SK-N-SH treated with all-trans-retinoic acid at 6 μM for 48 hours (cell line): ENCODE results near the gene TTC16.

Experiments
- ATAC-seq: fragments of 200-7000 bp; cut with Tn5 transposase; 3 replicates; pipeline ENCODE4 v1.9.1; 2020; ENCODE audit warnings: mild to moderate bottlenecking, moderate library complexity
- ARNTL ChIP-seq: fragments of 450-650 bp; formaldehyde crosslinking; IDR thresholded peaks from 2 replicates; pipeline ENCODE4 v1.5.0; 2020; ENCODE audit warnings: low read depth, mild to moderate bottlenecking, moderate library complexity, borderline replicate concordance
- BACH2 ChIP-seq: fragments of 250-450 bp; sonication (Bioruptor Pico); IDR thresholded peaks from 2 replicates; pipeline ENCODE4 v1.9.0; 2021; ENCODE audit warnings: mild to moderate bottlenecking, borderline replicate concordance
- CSDC2 ChIP-seq: fragments of 250-450 bp; sonication (Bioruptor Pico); IDR thresholded peaks from 2 replicates; pipeline ENCODE4 v1.5.0; 2020; ENCODE audit warnings: mild to moderate bottlenecking, moderate library complexity
- ESRRG ChIP-seq: fragments of 250-450 bp; sonication (Bioruptor Pico); IDR thresholded peaks from 2 replicates; pipeline ENCODE4 v1.6.1; 2021; ENCODE audit warnings: mild to moderate bottlenecking
- GLIS3 ChIP-seq: fragments of 250-450 bp; sonication (Bioruptor Pico); IDR thresholded peaks from 2 replicates; pipeline ENCODE4 v1.5.0; 2020; ENCODE audit warnings: mild to moderate bottlenecking, moderate library complexity
- OSR1 ChIP-seq: fragments of 250-450 bp; sonication (Bioruptor Pico); IDR thresholded peaks from 2 replicates; pipeline ENCODE4 v1.8.0; 2022; ENCODE audit warnings: moderate library complexity, mild to moderate bottlenecking, inconsistent platforms
- RARB ChIP-seq: fragments of 250-450 bp; sonication (Bioruptor Pico); IDR thresholded peaks from 2 replicates; pipeline ENCODE4 v1.8.0; 2021; ENCODE audit warnings: mild to moderate bottlenecking, moderate library complexity
- SNAI2 ChIP-seq: fragments of 250-450 bp; sonication (Bioruptor Pico); IDR thresholded peaks from 2 replicates; pipeline ENCODE4 v1.5.0; 2020; ENCODE audit warnings: mild to moderate bottlenecking, moderate library complexity
- TOX ChIP-seq: fragments of 250-450 bp; sonication (Bioruptor Pico); IDR thresholded peaks from 2 replicates; pipeline ENCODE4 v1.8.0; 2021; ENCODE audit warnings: mild to moderate bottlenecking, moderate library complexity, borderline replicate concordance
- ZC3H10 ChIP-seq: fragments of 250-450 bp; sonication (Bioruptor Pico); IDR thresholded peaks from 2 replicates; pipeline ENCODE4 v1.5.1; 2021; ENCODE audit warnings: mild to moderate bottlenecking, moderate library complexity
- ZFP3 ChIP-seq: fragments of 250-450 bp; sonication (Bioruptor Pico); IDR thresholded peaks from 2 replicates; pipeline ENCODE4 v1.5.0; 2020; ENCODE audit warnings: mild to moderate bottlenecking, moderate library complexity
- ZFP30 ChIP-seq: fragments of 450-650 bp; formaldehyde crosslinking; IDR thresholded peaks from 2 replicates; pipeline ENCODE4 v1.5.0; 2022; ENCODE audit warnings: mild to moderate bottlenecking, moderate library complexity
- ZNF565 ChIP-seq: fragments of 450-650 bp; formaldehyde crosslinking; conservative IDR thresholded peaks from 2 replicates; pipeline ENCODE4 v1.5.0; 2020; ENCODE audit warnings: low read depth, mild to moderate bottlenecking, moderate library complexity
- ZNF70 ChIP-seq: fragments of 450-650 bp; formaldehyde crosslinking; IDR thresholded peaks from 2 replicates; pipeline ENCODE4 v1.5.0; 2020; ENCODE audit warnings: mild to moderate bottlenecking, moderate library complexity
- TF ChIP-seq, protein P1 (sequence below): fragments of 250-450 bp; sonication (Bioruptor Pico); IDR thresholded peaks from 2 replicates; pipeline ENCODE4 v1.5.0; 2020; ENCODE audit warnings: mild to moderate bottlenecking, moderate library complexity
- TF ChIP-seq, protein P2 (sequence below): fragments of 250-450 bp; sonication (Bioruptor Pico); IDR thresholded peaks from 2 replicates; pipeline ENCODE4 v1.8.0; 2020; ENCODE audit warnings: mild to moderate bottlenecking, moderate library complexity, borderline replicate concordance
- TF ChIP-seq, protein P3 (sequence below): fragments of 250-450 bp; sonication (Bioruptor Pico); IDR thresholded peaks from 2 replicates; pipeline ENCODE4 v1.5.1; 2020; ENCODE audit warnings: low read depth, mild to moderate bottlenecking, moderate library complexity
- TF ChIP-seq, protein P4 (sequence below): fragments of 250-450 bp; sonication (Bioruptor Pico); IDR thresholded peaks from 2 replicates; pipeline ENCODE4 v1.8.0; 2021; ENCODE audit warnings: low read depth, mild to moderate bottlenecking, moderate library complexity, borderline replicate concordance
- TF ChIP-seq, protein P5 (sequence below): fragments of 250-450 bp; sonication (Bioruptor Pico); IDR thresholded peaks from 2 replicates; pipeline ENCODE4 v1.5.1; 2021; ENCODE audit warnings: mild to moderate bottlenecking, moderate library complexity

TTC16 gene

DNA sequence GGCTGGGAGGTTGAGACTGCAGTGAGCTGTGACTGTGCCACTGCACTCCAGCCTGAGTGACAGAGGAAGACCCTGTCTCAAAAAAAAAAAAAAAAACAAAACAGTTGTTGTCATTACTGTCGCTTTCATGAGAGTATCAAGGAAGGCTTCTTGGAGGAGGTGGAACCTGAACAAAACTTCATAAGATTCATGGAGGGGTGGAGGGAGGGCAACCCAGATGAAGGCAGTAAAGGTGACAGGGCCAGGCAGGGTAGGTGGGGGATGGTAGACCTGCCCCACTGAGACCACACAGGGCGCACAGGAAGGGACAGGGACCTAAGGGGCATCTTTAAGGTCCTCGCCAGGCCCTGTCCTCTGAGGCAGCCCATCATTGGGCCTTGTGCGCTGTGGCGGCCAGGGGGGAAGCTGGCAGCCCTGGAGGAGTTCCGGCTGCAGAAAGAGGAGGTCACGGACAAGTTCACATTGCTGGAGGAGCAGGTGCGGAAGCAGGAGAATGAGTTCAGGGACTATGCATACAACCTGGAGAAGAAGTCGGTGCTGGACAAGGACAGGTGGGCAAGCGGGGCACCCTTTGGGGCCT lies 5.6 kb upstream of the TTC16 start:
- no peak for ATAC-seq
- TF ChIP-seq GLIS3 (no peak), SNAI2 (no peak), RARB (CRISPR knock-in tag) (no peak), OSR1 (no peak), CSDC2 (CRISPR knock-in tag) (no peak), ZFP3 (CRISPR knock-in tag) (no peak), BACH2 (CRISPR knock-in tag) (no peak), ZNF565 (CRISPR knock-in tag) (no peak), TOX (CRISPR knock-in tag) (no peak), ZNF70 (CRISPR knock-in tag) (no peak), ARNTL (CRISPR knock-in tag) (no peak), ESRRG (CRISPR knock-in tag) (no peak), ZFP30 (no peak), ZC3H10 (CRISPR knock-in tag) (no peak)
- TF ChIP-seq, protein P1, sequence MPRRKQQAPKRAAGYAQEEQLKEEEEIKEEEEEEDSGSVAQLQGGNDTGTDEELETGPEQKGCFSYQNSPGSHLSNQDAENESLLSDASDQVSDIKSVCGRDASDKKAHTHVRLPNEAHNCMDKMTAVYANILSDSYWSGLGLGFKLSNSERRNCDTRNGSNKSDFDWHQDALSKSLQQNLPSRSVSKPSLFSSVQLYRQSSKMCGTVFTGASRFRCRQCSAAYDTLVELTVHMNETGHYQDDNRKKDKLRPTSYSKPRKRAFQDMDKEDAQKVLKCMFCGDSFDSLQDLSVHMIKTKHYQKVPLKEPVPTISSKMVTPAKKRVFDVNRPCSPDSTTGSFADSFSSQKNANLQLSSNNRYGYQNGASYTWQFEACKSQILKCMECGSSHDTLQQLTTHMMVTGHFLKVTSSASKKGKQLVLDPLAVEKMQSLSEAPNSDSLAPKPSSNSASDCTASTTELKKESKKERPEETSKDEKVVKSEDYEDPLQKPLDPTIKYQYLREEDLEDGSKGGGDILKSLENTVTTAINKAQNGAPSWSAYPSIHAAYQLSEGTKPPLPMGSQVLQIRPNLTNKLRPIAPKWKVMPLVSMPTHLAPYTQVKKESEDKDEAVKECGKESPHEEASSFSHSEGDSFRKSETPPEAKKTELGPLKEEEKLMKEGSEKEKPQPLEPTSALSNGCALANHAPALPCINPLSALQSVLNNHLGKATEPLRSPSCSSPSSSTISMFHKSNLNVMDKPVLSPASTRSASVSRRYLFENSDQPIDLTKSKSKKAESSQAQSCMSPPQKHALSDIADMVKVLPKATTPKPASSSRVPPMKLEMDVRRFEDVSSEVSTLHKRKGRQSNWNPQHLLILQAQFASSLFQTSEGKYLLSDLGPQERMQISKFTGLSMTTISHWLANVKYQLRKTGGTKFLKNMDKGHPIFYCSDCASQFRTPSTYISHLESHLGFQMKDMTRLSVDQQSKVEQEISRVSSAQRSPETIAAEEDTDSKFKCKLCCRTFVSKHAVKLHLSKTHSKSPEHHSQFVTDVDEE (CRISPR knock-in tag), result no peak
- TF ChIP-seq, protein P2, sequence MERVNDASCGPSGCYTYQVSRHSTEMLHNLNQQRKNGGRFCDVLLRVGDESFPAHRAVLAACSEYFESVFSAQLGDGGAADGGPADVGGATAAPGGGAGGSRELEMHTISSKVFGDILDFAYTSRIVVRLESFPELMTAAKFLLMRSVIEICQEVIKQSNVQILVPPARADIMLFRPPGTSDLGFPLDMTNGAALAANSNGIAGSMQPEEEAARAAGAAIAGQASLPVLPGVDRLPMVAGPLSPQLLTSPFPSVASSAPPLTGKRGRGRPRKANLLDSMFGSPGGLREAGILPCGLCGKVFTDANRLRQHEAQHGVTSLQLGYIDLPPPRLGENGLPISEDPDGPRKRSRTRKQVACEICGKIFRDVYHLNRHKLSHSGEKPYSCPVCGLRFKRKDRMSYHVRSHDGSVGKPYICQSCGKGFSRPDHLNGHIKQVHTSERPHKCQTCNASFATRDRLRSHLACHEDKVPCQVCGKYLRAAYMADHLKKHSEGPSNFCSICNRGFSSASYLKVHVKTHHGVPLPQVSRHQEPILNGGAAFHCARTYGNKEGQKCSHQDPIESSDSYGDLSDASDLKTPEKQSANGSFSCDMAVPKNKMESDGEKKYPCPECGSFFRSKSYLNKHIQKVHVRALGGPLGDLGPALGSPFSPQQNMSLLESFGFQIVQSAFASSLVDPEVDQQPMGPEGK, result no peak
- TF ChIP-seq, protein P3, sequence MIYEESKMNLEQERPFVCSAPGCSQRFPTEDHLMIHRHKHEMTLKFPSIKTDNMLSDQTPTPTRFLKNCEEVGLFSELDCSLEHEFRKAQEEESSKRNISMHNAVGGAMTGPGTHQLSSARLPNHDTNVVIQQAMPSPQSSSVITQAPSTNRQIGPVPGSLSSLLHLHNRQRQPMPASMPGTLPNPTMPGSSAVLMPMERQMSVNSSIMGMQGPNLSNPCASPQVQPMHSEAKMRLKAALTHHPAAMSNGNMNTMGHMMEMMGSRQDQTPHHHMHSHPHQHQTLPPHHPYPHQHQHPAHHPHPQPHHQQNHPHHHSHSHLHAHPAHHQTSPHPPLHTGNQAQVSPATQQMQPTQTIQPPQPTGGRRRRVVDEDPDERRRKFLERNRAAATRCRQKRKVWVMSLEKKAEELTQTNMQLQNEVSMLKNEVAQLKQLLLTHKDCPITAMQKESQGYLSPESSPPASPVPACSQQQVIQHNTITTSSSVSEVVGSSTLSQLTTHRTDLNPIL (CRISPR knock-in tag), result no peak
- TF ChIP-seq, protein P4, sequence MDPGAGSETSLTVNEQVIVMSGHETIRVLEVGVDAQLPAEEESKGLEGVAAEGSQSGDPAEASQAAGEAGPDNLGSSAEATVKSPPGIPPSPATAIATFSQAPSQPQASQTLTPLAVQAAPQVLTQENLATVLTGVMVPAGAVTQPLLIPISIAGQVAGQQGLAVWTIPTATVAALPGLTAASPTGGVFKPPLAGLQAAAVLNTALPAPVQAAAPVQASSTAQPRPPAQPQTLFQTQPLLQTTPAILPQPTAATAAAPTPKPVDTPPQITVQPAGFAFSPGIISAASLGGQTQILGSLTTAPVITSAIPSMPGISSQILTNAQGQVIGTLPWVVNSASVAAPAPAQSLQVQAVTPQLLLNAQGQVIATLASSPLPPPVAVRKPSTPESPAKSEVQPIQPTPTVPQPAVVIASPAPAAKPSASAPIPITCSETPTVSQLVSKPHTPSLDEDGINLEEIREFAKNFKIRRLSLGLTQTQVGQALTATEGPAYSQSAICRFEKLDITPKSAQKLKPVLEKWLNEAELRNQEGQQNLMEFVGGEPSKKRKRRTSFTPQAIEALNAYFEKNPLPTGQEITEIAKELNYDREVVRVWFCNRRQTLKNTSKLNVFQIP, result no peak

DNA sequence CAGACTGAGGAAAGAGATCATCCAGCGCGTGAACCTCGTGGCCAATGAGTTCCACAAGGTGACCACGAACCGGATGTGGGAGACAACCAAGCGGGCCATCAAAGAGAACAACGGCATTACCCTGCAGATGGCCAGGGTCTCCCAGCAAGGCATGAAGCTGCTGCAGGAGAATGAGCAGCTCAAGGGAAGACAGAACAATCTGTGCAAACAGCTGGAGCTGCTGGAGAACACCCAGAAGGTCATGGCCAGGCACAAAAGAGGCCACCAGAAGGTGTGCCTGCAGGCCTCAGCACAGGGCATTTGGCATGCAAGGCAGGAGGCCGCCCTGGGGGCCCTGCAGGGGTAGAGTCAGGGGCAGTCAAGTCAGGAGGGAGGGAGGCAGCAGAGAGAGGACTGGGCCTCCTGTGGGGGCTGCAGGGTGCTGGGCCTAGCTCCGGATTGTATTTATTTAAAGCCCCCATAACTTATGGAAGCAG lies 4.6 kb upstream of the TTC16 start:
- no peak for ATAC-seq
- TF ChIP-seq, protein P3 (CRISPR knock-in tag), result no peak
- TF ChIP-seq ZNF565 (CRISPR knock-in tag) (no peak), ZC3H10 (CRISPR knock-in tag) (no peak), ZNF70 (CRISPR knock-in tag) (no peak), ZFP3 (CRISPR knock-in tag) (no peak), RARB (CRISPR knock-in tag) (no peak)

DNA sequence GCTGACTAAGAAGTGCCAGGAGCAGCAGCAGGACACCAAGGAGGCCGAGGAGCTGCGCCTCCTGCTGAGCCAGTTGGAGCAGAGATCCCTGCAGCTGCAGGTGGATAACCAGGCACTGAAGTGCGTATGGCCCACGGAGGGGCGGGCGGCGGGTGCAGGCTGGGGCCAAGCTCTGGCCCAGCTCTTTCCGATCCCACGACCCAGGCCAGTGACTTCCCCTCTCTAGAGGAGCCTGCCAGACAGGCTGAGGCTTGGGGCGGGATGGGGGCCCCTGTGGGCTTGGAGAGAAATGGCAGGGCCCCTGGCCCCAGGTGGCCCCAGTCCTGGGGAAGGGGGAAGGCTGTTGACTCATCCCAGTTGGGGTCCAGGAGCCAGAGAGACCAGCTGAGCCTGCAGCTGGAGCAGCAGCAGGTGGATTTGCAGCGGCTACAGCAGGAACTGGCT lies 4.0 kb upstream of the TTC16 start:
- ATAC-seq, result no peak
- TF ChIP-seq ZC3H10 (CRISPR knock-in tag) (no peak), BACH2 (CRISPR knock-in tag) (no peak), RARB (CRISPR knock-in tag) (no peak), ZFP30 (no peak), ESRRG (CRISPR knock-in tag) (no peak), ARNTL (CRISPR knock-in tag) (no peak), ZNF565 (CRISPR knock-in tag) (no peak), ZNF70 (CRISPR knock-in tag) (no peak), CSDC2 (CRISPR knock-in tag) (no peak), GLIS3 (no peak), ZFP3 (CRISPR knock-in tag) (no peak)
- TF ChIP-seq, protein P5, sequence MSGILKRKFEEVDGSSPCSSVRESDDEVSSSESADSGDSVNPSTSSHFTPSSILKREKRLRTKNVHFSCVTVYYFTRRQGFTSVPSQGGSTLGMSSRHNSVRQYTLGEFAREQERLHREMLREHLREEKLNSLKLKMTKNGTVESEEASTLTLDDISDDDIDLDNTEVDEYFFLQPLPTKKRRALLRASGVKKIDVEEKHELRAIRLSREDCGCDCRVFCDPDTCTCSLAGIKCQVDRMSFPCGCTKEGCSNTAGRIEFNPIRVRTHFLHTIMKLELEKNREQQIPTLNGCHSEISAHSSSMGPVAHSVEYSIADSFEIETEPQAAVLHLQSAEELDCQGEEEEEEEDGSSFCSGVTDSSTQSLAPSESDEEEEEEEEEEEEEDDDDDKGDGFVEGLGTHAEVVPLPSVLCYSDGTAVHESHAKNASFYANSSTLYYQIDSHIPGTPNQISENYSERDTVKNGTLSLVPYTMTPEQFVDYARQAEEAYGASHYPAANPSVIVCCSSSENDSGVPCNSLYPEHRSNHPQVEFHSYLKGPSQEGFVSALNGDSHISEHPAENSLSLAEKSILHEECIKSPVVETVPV (CRISPR knock-in tag), result no peak
- TF ChIP-seq, protein P4, result no peak
- TF ChIP-seq, protein P2, result no peak
- TF ChIP-seq, all 23 proteins: peak for 0
